Keratinocyte (primary cell): Measurements from ENCODE around the gene JOSD1. TPM values are rescaled to one million over a fixed set of nuclear protein-coding genes. Genes with fewer than 3 reads are reported as not detected.

Experiments
- DNase-seq: peaks from one replicate; pipeline ENCODE4 v3.0.0-alpha.2; 2011; ENCODE audit warnings: low read depth, missing footprints, low spot score
- FAIRE-seq: peaks from 2 replicates; lab custom pipeline; 2011; peaks lifted over from hg19 to GRCh38; lab: Jason Lieb, UNC
- H2AFZ ChIP-seq: 2 replicates; pipeline ENCODE4 v1.6.0; 2012; ENCODE audit warnings: low read length, control low read depth, inconsistent platforms; ENCODE audit not compliant: control insufficient read depth
- H3K27ac ChIP-seq: 2 replicates; pipeline ENCODE4 v1.5.1; 2011; ENCODE audit warnings: low read length; ENCODE audit not compliant: control insufficient read depth, insufficient read depth
- H3K27me3 ChIP-seq: 3 replicates; pipeline ENCODE4 v1.6.0; 2011; ENCODE audit warnings: low read length; ENCODE audit not compliant: control insufficient read depth, insufficient read depth; ENCODE audit errors: extremely low read depth
- H3K36me3 ChIP-seq, 2 experiments: 2 replicates in 1 of 2; 3 replicates in 1 of 2; pipeline ENCODE4 v1.5.1; 2011; ENCODE audit warnings: low read length in 2 of 2, mild to moderate bottlenecking in 1 of 2; ENCODE audit not compliant: control insufficient read depth in 2 of 2, insufficient read depth in 2 of 2; ENCODE audit errors: extremely low read depth in 1 of 2
- H3K4me1 ChIP-seq: 3 replicates; pipeline ENCODE4 v1.5.1; 2011; ENCODE audit warnings: low read length; ENCODE audit not compliant: control insufficient read depth, insufficient read depth; ENCODE audit errors: extremely low read depth
- H3K4me2 ChIP-seq: 3 replicates; pipeline ENCODE4 v1.6.0; 2011; ENCODE audit warnings: low read depth, low read length; ENCODE audit not compliant: control insufficient read depth, insufficient read depth; ENCODE audit errors: extremely low read depth
- H3K4me3 ChIP-seq, 3 experiments: fragments of 200-600 bp in 1 of 3; sonication (generic) in 1 of 3; 2 replicates in 2 of 3; 3 replicates in 1 of 3; pipeline ENCODE4 v1.5.1; 2011 to 2016; ENCODE audit warnings: low read length in 3 of 3, mild to moderate bottlenecking in 3 of 3, control low read depth in 2 of 3, inconsistent platforms in 1 of 3, low read depth in 1 of 3, mixed read lengths in 1 of 3, mixed run types in 1 of 3, moderate library complexity in 1 of 3; ENCODE audit not compliant: control insufficient read depth in 2 of 3, insufficient read depth in 2 of 3; ENCODE audit errors: extremely low read depth in 1 of 3
- H3K79me2 ChIP-seq: 2 replicates; pipeline ENCODE4 v1.6.0; 2012; ENCODE audit warnings: low read length; ENCODE audit not compliant: control insufficient read depth, insufficient read depth
- H3K9ac ChIP-seq: 3 replicates; pipeline ENCODE4 v1.6.0; 2011; ENCODE audit warnings: low read length; ENCODE audit not compliant: control insufficient read depth, insufficient read depth; ENCODE audit errors: extremely low read depth
- H3K9me1 ChIP-seq: 3 replicates; pipeline ENCODE4 v1.6.0; 2011; ENCODE audit warnings: low read length; ENCODE audit not compliant: control insufficient read depth, insufficient read depth; ENCODE audit errors: extremely low read depth
- H3K9me3 ChIP-seq: 2 replicates; pipeline ENCODE4 v1.5.1; 2012; ENCODE audit warnings: low read depth, low read length; ENCODE audit not compliant: control insufficient read depth
- H4K20me1 ChIP-seq: 3 replicates; pipeline ENCODE4 v1.6.0; 2011; ENCODE audit warnings: low read length; ENCODE audit not compliant: control insufficient read depth, insufficient read depth; ENCODE audit errors: extremely low read depth
- CTCF ChIP-seq, 3 experiments: IDR thresholded peaks in 1 of 3; conservative IDR thresholded peaks in 1 of 3; optimal IDR thresholded peaks in 1 of 3; 2 replicates in 2 of 3; 3 replicates in 1 of 3; pipeline versions ENCODE3 to v1.5.1; 2011; ENCODE audit warnings: low read length in 3 of 3, mild to moderate bottlenecking in 3 of 3, moderate library complexity in 2 of 3, control low read depth in 1 of 3, inconsistent platforms in 1 of 3; ENCODE audit not compliant: insufficient read depth in 2 of 3; ENCODE audit errors: extremely low read depth in 1 of 3
- EZH2 ChIP-seq: IDR thresholded peaks from one replicate; pipeline ENCODE4 v1.6.1; 2012; ENCODE audit warnings: inconsistent platforms, mild to moderate bottlenecking, low read length, moderate library complexity
- dilution Hi-C: fragments of 300-500 bp; cut with MboI; formaldehyde crosslinking; loops from one replicate; pipeline ENCODE4 v1.7.0; 2020; ENCODE audit warnings: low sequenced_read_pairs; ENCODE audit not compliant: extremely low pct_ligation_motif_present
- polyA plus RNA-seq, 5 experiments: library from polyadenylated mRNA; depleted of rRNA in 3 of 5; stranded (reverse) in 3 of 5; stranded (forward) in 1 of 5; unstranded in 1 of 5; fragments of >200 nt; gene quantifications; 1 replicate in 1 of 5; 2 replicates in 3 of 5; 3 replicates in 1 of 5; pipeline versions ENCODE4 v1.2.1 to v1.2.3, GENCODE V29; 2011 to 2012; ENCODE audit warnings: missing spikeins in 2 of 5, low read depth in 1 of 5, low replicate concordance in 1 of 5

JOSD1 gene
- polyA plus RNA-seq, 1 donor (not counting 4 experiments of a cell fraction or from before 2014, with no cell fraction given) = 32.6 TPM

GRCh38 chr22:38715852-38716251, 15.1 kb upstream of the JOSD1 start:
- H3K27me3 ChIP-seq = no peaks in the 10 kb centered on the region
- no peak overlapping the region for H3K4me2 ChIP-seq
- no peaks in the 10 kb centered on the region for H3K9me3 ChIP-seq
- FAIRE-seq (no peak), DNase-seq (no peak)
- no peak overlapping the region for H3K4me3 ChIP-seq
- peaks cover 7% of the 10 kb centered on the region for H3K9me1 ChIP-seq
- TF ChIP-seq EZH2 (no peak), CTCF (optimal IDR thresholded peaks at IDR 0.05 in 1 of 3, IDR thresholded peaks at IDR 0.05 in 1 of 3, conservative IDR thresholded peaks at IDR 0.05 in 1 of 3; ENCODE audit: extremely low read depth in 1 of 3, insufficient read depth in 2 of 3, low read length in 3 of 3) (no peak)
- H3K27ac ChIP-seq = no peak overlapping the region
- H3K9ac ChIP-seq = no peak overlapping the region
- H3K79me2 ChIP-seq = peaks cover 52% of the 10 kb centered on the region
- H3K4me1 ChIP-seq = peaks cover 11% of the 10 kb centered on the region
- dilution Hi-C loops = no loop called here
- no peak overlapping the region for H2AFZ ChIP-seq
- H4K20me1 ChIP-seq = peaks cover 11% of the 10 kb centered on the region
- peaks cover 9 to 28% of the 10 kb centered on the region in 2 experiments for H3K36me3 ChIP-seq

- no peak for FAIRE-seq
- Histone ChIP-seq H4K20me1 (peaks cover 11% of the 10 kb centered on the region), H3K4me3 (no peak overlapping the region), H3K79me2 (peaks cover 58% of the 10 kb centered on the region), H3K27ac (no peak overlapping the region), H3K4me2 (no peak overlapping the region), H3K4me1 (peaks cover 14% of the 10 kb centered on the region), H3K27me3 (no peaks in the 10 kb centered on the region), H3K9ac (no peak overlapping the region), H2AFZ (no peak overlapping the region), H3K9me1 (peaks cover 7% of the 10 kb centered on the region), H3K9me3 (no peaks in the 10 kb centered on the region), H3K36me3 (peaks cover 9 to 28% of the 10 kb centered on the region in 2 experiments)
- TF ChIP-seq CTCF (optimal IDR thresholded peaks at IDR 0.05 in 1 of 3, IDR thresholded peaks at IDR 0.05 in 1 of 3, conservative IDR thresholded peaks at IDR 0.05 in 1 of 3; ENCODE audit: extremely low read depth in 1 of 3, insufficient read depth in 2 of 3, low read length in 3 of 3) = no peak
- no peak for TF ChIP-seq EZH2
- no peak for DNase-seq
- dilution Hi-C loops = no loop called here
These were observed 14.5 kb upstream of the JOSD1 start for GRCh38 chr22:38715176-38715764.
